ENCODE measurements around the gene CCDC170.
"Not testable (repeated sequence)": the region's sequence is repeated elsewhere in the genome, so short reads cannot be mapped to it uniquely, and the experiment has no call there.

CCDC170 gene

GRCh38 chr6:151494235-151494935 is 568 bp downstream of the CCDC170 start:
- peak; percentile 2 to 41 for DNase-seq

- no peak for DNase-seq
Measured at GRCh38 chr6:151494936-151495320, 1.1 kb downstream of the CCDC170 start.

- no peak for DNase-seq
Measured at GRCh38 chr6:151495380-151495779, 1.6 kb downstream of the CCDC170 start.

DNA sequence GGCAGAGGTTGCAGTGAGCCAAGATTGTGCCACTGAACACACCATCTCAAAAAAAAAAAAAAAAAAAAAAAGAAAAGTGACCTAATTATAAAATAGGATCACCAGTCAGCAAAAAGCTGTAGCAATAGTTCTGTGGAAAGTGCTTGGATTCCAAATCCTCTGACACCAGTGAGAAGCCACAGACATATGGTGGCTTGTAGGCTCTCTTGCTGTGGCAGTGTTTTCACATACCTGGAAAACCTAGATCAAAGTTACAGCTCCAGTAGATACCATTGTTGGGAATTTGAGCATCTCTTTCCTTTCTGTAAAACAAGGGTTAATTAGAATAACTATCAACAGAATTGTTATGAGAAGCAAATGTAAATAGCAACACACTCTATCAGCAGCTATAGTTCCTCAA is 4.1 kb downstream of the CCDC170 start:
- DNase-seq = no peak

DNA sequence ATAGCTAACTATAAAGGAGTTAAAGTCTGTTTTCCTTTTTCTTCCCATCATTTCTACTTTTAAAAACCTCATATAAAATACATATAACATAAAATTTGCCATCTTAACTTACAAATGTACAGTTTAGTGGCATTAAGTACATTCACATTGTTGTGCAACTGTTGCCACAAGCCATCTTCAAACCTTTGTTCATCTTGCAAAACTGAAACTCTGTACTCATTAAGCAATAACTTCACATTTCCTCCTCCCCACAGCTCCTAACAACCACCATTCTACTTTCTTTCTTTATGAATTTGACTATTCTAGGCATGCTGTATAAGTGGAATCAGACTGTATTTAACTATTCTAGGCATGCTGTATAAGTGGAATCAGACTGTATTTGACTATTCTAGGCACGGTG is 4.5 kb downstream of the CCDC170 start:
- DNase-seq = no peak

DNA sequence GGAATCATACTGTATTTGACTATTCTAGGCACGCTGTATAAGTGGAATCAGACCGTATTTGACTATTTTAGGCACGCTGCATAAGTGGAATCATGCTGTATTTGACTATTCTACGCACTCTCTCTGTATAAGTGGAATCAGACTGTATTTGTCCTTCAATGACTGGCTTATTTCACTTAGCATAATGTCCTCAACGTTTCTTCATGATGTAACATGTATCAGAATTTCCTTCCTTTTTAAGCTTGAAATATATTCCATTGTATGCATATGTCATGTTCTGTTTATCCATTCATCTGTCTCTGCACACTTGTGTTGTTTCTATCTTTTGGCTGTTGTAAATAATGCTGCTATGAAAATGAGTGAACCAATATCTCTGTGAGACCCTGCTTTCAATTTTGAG is 5.7 kb downstream of the CCDC170 start:
- no peak for DNase-seq

DNA sequence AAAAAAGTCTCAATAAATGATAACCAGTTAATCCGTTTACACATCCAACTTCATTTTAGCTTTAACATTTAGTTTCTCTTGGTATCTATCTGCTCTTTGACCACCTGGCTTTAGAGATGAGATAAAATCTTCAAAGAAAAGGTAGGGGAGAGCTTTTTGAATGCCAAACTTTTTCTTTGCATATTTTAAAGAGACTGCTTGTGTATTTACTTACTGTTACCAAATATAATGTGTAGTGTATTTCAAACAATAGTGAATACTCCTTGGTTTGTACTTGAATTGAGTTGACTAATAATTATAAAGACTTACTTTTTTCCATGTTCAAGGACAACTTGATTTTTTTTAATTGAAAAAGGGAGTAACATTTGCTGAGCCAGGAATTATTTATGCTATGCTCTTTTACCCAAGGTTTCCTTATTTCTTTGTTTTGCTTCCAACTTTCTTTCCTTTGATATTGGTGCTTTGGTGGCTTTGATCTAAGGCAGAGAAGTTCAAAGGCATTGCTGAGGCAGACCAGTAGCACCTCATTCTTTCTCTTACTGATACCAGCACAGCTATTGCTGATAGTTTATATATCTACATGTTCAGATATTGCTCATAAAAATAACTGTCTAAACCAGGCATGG is 7.8 kb downstream of the CCDC170 start:
- DNase-seq = no peak

DNA sequence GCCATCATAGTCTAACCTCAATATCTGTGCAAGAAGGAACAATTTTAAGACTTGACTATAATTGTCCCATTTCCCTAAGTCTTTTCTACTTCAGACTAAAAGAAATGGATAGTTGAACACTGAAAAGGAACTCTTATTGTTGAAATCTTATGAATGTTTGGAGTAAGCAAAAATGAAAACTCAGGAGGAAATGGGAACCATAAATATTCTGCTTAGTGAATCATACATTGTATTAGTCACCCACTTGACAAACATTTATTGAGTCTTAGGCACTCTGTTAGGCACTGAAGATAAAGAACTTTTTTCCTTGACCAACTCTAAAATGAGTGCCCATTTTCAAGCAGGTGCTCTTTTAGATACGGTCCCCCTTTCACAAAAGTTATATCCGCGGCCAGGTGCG is 8.7 kb downstream of the CCDC170 start:
- no peak for DNase-seq

GRCh38 chr6:151506761-151507160 is 12.9 kb downstream of the CCDC170 start:
- no peak for DNase-seq

DNA sequence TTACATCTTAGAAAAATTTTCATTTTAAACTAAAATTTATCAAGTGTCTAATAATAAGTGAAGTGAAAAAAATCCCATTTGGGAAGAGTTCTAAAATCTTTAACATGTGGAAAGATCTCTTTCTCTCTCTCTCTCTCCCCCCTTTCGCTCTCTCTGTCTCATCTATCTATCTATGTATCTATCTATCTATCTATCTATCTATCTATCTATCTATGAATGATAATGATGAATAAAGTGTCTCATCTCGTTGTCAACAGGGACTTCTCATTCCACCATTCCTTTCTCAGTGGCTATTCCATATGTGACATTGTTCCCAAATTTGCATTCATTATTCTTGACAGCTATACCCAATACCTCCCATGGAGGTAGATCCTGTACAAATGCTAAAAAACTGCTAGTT is 15.2 kb downstream of the CCDC170 start:
- no peak for DNase-seq

DNA sequence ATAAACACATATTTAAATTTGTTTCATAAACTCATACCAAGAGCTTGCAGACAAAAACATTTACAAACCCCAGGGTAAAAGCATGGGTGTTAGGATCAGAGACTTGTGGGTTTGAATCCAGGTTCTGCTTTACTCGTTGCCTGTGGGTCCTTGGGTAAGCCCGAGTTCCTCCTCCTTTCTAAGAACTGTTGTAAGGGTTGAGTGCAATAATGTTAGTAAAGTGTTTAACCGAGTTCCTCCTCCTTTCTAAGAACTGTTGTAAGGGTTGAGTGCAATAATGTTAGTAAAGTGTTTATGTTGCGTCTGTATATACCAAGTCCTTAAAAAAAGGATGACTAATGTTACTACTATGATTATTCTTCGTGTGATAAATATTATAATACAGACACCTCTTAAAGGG is 18.7 kb downstream of the CCDC170 start:
- no peak for DNase-seq

DNA sequence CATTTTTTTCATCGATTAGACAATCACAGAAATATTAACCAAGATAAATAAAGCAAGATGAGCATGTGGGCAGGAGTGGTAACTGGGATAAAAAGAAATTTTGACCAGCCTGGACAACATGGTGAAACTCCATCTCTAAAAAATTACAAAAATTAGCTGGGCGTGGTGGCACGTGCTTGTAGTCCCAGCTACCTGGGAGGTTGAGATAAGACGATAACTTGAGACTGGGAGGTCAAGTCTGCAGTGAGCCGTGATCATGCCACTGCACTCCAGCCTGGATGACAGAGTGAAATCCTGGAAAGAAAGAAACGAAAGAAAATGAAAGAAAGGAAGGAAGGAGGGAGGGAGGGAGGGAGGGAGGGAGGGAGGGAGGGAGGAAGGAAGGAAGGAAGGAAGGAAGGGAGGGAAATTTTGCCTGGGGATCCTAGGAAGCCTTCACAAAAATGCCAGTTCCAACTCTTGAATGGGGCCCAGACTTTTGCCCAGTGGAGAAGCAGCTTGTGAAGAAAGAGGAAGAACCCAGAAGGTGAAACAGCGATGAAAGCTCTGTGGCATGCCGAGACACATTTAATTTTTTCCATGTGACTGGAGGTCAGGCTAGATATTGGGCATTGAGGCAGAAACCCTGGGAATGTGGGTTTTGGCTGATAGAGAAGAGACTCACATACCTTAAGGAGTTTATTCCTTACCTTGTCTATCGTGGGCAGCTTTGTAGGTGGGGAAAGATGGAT is 20.3 kb downstream of the CCDC170 start:
- no peak for DNase-seq

- DNase-seq = not testable (repeated sequence)
Measured at GRCh38 chr6:151518992-151519391, 25.2 kb downstream of the CCDC170 start.

GRCh38 chr6:151523034-151523433 is 29.2 kb downstream of the CCDC170 start:
- no peak for DNase-seq

GRCh38 chr6:151524059-151524458 is 30.2 kb downstream of the CCDC170 start:
- DNase-seq = no peak

DNA sequence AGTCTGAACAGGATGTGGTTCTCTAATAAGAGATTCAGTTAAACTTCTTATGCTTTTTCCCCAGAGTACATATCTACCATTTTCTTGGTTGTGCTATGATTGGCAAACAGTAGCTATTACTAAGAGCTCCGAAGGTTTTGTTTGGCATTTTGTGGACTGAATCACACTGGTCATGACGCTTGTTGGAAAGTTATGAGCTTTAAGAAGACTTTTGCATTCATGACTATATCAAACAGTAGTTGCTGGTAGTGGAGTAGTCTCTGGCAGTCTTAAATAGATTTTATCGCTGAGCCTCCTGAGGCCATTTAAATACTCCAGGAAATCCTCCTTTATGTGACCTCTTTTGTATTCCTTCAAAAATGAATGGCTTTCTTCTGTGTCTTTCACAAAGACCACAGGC is 40.8 kb downstream of the CCDC170 start:
- no peak for DNase-seq

- DNase-seq = no peak
Measured at GRCh38 chr6:151535476-151536187, 41.8 kb downstream of the CCDC170 start.

- DNase-seq = no peak
Measured at GRCh38 chr6:151536188-151536479, 42.3 kb downstream of the CCDC170 start.

DNA sequence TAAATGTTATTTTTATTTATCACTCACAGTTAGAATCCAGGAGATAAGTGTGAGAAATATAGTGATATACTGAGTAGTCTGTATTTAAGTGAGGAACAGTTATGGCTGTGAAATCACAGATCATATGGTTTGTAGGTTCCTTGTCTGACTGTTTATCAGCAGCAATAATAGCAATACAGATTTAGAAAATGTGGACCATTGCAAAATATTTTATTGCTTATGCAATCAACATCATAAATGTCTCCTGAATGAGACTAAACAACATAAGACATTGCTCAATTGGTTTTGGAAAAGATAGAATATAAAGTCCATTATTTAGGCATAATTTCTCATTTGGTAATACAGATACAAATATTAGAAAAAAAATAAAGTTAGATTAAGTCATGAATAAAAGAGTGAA is 43.7 kb downstream of the CCDC170 start:
- no peak for DNase-seq

DNA sequence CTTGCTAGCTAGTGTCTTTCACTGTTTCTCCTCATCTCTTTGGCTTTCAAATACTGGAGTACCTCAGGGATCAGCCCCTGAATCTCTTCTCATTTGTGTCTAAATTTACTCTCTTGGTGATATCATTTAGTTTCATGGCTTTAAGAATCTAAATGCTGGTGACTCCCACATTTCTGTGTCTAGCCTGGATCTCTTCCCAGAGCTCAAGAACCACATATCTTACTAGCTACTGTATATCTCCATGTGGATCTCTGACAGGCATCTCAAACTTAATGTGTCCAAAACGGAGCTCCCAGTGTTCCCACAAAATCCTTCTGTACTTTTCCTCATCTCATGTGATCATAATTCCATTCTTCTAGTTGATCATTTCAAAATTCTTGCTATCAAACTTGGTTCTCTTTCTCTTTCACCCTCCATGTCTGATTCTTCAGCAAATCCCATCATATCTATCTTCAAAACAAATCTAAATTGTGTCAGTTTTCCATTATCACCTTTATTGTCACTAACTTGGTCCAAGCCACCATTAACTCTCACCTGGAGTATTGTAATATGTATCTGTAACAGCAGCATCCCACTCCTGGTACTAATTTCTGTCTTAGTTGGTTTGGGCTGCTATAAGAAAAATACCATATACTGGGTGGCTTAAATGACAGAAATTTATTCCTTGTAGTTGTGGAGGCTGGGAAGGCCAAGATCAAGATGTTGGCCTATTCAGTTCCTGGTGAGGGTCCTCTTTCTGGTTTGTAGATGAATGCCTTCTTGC is 45.9 kb downstream of the CCDC170 start:
- no peak for DNase-seq

- DNase-seq = no peak
Measured at GRCh38 chr6:151544453-151544852, 50.6 kb downstream of the CCDC170 start.

GRCh38 chr6:151544884-151545283 is 51.1 kb downstream of the CCDC170 start:
- DNase-seq = not testable (repeated sequence)
